Measurements from ENCODE around the gene PAK5.

Gene PAK5

DNA sequence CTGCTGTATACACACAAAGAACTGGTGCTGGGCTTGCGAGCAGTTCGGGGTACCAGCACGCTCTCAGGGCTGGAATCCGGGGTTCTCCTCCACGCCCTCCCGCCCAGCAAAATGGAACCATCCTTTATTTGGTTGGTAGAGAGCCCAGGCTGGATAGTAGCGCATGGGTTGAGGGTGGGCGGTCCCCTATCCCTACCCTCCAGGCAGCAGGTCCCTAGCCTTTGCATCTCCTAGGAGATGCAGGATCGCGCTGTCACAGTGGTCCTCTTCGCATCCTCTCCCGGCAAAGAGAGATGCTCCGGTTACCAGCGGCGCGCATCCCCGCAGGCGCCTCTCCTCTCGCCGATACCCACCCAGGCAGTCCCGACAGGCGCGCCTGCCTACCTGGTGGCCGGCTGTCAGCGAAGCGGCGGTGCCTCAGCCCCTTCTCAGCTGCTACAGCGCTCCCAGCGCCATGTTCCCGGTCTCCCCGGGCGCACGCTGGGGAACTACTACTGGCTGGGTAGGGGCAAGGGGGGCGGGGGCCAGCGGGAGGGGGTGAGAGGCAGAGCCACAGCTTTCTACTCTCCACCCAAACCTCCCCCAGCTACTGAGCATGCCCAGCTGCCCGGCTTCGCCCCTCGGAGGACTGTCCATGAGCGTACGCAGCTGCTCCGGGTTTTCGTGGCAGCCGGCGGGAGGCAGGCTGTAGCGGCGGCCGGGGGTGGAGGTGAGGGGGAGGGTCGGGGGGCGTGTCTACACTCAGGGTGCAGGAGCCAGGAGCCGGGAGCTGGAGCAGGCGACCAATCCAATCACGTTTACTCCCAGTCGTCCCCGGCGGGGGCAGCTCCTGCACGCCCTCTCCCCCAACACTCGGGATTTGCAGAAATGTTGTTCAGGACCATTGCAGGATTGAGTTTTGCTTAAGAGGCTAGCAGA, at the start of gene PAK5:
PAK5 (minus strand) TSS at position 699 of the 918 bp plus-strand sequence. CDS start 194,748 bp downstream, outside the sequence.
- no peak for DNase-seq (ENCODE audit: low read depth)

DNA sequence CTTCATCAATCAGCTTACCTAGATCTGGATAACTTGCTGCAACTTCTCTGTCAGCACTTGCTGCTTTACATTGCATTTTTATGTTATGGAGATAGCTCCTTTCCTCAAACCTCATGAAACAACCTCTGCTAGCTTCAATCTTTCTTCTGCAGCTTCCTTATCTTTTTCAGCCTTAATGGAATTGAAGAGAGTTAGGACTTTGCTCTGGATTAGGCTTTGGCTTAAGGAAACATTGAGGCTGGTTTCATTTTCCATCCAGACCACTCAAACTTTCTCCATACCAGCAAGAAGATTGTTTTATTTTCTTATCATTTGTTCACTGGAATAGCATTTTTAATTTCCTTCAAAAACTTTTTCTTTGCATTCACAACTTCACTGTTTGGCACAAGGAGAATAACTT, 48.8 kb upstream of the PAK5 start:
- DNase-seq (ENCODE audit: low read depth), result no peak

DNA sequence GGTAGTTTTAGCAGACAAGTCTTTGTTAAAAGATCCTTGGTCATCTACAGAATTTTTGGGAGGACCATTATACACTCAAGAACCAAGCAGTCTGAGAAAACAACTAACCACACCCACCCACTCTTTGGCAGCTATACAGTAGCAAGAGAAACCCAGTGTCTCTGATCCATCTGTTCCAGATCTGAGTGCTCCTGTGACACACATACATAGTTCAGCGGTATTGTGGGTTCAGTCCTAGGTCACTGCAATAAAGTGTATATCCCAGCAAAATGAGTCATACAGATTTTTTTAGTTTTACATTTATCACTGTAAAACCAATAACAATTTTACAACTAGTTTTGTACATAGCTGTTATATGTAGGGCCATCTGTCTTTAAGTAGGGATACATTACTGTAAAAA, 47.4 kb upstream of the PAK5 start:
- DNase-seq (ENCODE audit: low read depth), result no peak

DNA sequence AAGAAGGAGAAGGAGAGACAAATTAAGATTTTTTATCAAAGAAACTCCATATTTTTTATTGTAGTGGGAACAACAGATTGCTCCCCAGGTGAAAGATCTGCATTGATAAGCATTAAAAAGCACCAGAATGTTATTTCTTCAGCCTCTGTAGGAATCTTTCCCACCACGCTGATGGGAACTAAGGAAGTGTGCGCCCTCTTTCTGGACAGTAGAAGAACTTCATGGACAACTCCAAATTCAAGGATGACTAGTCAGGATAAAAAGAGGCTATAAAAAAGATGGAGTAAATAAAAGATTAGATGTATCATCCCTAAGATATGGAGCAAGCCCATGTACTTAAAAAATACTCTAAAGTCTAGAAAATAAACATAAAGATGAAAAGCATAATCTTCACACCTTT, 45.8 kb upstream of the PAK5 start:
- no peak for DNase-seq (ENCODE audit: low read depth)

DNA sequence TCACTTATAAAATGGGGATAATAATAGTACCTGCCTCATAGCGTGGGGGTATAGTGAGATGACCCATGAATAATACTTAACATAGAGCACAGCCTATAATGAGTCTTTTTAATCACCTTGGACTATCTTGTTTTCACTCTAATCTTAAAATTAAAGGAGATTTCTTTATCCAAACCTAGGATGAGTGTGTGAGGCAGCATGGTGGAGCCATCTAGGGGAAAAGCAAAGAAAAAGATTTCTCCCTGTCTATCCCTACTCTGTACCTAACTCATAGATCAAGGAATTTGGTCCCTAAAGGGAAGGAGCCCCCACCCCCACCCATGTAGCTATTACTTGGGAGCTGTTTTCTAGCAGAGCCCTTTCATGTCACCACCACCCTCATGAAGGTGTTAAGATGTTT, 45.2 kb upstream of the PAK5 start:
- DNase-seq (ENCODE audit: low read depth), result no peak

DNA sequence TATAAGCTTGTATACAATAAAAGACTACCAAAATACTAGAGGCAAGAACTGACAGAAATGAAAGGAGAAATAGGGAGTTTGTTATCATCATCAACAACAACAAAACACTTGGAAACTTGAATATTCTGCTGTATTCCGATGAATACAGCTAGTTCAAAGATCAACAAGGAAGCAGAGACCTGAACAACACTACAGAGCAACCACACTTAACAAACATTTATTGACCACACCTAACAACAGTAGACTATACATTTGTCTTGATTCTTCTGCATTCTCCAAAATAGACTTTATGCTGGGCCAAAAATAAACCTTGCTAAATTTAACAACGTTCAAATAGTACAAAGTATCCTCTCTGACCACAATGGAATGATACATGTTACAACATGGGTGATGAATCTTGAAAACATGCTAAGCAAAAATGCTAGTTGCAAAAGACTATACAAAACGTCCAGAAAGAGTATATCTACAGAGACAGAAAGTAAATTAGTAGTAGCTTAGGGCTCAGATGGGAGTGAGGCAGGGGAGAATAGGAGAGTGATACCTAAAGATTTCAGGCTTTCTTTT, 39.1 kb upstream of the PAK5 start:
- DNase-seq (ENCODE audit: low read depth), result no peak

DNA sequence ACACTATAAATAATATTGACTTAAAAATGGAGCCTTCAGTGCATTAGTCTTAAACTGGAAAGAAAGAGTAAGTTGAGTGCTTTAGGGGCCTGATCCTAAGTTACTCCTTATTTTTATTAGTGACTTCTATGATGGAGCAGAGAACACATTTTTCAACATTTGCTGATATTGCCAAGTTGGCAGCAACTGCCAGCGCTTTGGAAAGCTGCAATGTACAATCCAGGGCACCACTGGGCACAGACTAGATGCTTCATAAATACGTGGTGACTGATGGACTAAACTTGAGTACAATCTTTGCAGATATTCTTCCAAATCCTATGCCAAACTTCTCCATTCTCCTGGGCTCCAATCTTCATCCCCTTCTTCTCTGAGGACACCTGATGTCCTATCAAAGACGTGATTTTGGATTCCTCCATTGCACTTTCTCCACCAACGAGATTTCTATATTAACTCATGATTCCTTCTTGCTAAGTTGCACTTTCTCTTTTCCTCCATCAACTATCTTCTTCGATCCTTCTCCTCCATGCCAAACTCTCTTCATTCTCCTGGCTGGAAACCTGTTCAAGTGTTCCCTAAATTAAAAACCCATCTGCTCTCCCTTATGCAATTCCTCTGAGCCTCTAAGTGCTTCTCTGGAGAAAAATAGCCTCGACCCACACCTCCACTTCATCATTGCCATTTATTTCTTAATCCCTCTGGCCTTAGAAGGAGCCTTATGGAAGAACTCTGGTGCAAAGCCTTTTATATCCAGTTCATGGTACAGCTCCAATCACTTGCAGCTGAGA, 28.5 kb upstream of the PAK5 start:
- DNase-seq (ENCODE audit: low read depth), result no peak

DNA sequence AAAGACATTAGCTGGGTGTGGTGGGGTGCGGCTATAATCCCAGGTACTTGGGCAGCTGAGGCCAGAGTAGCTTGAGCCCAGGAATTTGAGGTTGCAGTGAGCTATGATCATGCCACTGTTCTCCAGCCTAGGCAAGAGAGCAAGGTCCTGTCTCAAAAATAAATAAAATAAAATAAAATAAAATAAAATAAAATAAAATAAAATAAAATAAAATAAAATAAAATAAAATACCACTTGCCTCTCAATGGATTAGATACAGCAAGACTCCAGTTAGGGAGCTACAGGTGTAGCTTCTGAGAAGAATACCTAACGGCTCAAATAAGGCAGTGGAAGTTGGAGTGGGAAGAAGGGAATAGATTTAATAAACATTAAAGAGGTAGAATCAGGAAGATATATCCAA, 13.7 kb upstream of the PAK5 start:
- DNase-seq (ENCODE audit: low read depth), result no peak

DNA sequence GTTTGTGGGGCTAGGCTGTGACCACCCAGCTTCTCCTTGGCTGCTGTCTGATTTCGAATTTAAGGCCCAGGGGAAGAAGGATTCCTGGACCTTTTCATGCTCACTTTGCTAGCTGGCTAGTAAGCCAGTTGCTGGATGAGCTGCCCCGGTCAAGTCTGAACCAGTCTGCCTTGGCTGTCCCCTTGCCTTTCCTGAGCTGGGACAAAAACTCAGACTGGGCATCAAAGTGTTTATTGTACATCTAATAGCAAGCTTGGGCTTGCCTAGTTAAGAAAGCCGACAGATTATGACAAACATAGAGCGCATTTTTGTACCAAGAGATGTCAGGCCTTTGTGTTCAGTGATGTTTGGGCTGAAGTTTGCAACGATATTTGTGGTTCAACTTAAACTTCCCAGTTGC, 750 bp upstream of the PAK5 start:
- no peak for DNase-seq (ENCODE audit: low read depth)

DNA sequence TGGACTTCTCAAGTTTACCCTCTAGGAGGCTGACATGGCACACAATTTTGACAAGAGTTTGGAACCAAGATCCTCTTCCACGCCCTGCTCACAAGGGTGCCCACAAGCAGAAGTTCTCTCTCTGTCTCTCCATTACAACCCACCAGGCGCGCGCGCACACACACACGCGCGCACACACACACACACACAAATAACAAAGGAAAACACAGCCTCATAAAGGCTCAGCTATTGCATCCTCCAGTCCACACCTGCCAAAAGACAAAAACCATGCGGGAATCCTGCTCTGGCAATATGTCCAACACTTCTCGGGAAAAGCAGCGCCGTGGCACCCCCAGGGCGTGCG, 870 bp downstream of the PAK5 start:
- no peak for DNase-seq (ENCODE audit: low read depth)

DNA sequence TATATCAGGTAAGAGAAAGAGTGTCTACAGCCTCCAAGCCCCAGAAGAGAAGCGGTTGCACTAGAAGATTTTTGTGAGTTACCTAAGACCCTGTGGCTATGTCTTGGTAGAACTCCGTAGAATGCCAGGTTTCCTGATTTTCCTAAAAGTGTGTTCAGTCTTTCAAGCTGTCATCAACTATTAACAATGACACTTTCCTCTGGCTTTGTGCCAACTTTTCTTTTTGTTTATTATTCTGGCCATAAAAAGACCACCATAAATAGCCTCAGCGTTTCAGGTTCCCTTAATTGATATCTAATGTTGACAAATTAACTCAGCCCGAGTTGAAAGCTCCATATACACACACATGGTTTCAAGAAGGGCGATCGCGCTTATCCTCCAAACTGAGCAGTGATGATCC, 1.2 kb downstream of the PAK5 start:
- DNase-seq (ENCODE audit: low read depth), result no peak

DNA sequence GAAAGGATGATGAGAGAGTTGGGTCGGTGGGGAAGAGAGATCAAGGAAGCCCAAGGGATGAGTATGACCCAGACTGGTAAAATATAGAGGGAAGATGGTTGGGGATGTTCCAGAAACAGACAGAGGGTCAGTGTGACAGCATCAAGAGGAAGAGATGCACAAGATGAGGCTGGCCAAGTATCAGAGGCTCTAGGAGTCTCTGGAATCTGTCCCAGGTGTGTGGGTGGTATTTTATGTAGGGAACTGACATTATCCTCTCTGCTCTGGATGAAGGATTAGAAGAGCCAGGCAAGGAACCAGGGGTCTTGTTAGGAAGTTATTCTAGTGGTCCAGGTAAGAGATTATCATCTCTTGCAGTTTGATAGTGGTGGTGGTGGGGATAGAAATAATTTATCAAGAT, 3.6 kb downstream of the PAK5 start:
- no peak for DNase-seq (ENCODE audit: low read depth)

DNA sequence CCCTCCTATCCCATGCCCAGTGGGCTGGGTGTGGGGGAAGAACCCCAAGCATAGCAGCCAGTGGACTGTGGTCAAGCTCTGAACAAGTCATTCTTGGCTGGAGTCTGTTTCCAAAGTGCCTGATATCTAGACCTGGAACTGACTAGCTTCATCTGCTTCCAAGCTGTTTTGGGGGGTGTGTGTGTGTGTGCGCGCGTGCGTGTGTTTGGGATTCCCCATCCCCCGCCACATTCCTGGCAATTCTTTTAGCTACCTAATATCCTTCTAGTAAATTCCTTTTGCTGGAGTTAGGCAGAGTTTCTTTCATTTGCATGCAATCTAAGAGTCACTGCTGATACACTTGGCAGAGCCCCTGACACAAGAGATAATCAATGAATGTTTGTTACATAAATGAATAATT, 7.8 kb downstream of the PAK5 start:
- no peak for DNase-seq (ENCODE audit: low read depth)

DNA sequence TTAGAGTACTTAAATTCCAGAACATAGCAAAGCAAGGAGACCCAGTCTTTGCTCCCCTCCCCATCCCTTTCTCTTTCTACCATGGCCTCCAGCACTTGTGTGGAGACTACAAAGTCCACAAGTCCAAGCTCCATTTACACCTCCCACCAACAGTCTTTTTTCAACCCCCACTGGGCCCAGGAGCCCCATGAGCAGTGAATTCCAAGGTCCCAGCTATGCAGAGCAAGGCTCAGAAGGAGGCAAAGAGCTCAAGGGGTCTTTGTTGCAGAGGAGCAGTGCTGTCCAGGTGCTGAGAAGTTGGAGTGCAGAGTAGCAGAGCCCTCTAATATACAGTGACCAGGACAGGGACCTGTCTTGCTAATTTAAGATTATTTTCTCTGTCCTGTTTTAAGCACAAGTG, 9.0 kb downstream of the PAK5 start:
- no peak for DNase-seq (ENCODE audit: low read depth)

DNA sequence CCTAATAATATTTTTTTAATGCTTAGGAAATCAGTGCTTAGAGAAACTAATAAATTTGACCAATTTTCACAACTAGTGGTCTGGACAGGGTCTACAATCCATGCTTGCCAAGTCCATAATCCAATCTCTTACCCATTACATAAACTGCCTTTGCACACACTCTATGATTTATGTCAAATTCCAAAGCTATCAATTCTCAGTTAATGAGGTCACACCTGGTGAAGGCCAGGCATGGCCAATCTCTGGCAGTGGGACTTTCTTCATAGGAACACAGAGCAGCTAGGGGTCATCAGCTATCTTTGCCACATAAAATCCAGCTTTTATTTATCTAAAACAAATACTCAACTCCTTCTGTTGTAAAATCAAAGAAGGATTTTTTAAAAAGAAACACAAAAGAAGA, 21.2 kb downstream of the PAK5 start:
- no peak for DNase-seq (ENCODE audit: low read depth)

DNA sequence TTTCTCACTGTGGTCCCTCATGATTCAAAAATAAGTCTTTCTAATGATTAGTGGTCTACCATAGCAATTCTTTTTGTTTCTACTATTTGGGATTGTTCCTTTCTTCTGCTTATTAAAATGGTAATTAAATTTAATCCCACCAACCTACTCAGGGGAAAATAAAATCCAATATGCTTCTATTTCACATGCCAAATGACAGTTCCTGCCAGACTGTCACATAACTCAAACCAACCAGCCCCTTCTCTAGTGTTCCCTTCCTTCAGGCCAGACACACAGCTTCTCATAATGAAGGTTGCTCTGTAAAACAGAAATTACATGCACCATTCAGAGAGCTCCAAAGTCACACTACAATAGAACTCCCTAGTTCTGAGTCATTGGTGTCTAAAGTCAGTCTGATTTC, 23.2 kb downstream of the PAK5 start:
- no peak for DNase-seq (ENCODE audit: low read depth)

DNA sequence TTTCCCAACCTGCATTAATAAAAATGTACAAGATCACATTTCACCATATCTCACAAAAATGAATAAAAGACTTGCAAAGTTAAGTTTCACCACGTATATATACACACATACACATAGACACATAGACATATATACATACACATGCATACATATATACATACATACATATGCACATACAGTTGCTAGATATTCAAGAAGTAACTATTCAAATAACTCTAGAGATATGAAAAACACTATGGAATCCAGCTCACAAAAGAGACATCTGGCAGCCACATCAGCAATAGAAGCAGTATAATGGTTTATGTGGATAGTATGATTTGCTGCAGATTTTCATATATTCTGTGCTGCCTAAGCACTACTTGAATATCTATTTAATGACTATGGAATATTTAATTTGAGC, 28.1 kb downstream of the PAK5 start:
- DNase-seq (ENCODE audit: low read depth), result no peak

DNA sequence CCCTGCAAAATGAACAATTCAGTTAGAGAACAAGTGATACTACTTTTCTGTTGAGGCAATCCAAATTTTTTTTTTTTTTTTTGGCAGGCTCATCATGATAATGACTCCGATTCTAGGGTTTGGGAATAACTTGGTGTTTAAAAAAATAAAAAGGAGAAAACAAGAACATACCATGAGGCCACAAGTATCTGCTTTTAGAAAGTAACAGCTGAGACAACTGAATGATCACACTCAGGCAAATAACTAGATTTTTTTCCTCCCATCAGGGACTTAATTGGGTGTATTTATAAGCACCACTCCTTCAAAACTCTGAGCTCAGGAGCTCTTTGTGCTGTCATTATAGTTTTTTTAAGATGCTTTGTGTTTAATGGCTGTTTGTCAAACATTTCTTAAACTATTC, 29.6 kb downstream of the PAK5 start:
- DNase-seq (ENCODE audit: low read depth), result no peak

DNA sequence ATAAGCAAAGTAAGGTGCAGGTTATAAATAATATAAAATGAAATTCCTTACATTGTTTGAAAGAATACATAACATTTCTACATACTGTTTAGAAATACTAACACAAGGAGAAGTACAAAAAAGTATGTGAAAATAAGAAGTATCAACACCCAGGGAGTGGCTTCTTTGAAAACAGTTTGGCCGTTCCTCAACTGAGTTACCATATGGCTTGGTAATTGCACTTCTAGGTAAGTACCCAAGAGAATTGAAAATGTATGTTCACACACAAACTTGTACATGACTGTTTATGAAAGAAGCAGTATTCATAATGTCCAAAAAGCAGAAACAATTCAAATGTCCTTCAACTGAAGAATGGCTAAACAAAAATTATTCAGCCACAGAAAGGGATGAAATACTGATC, 30.7 kb downstream of the PAK5 start:
- DNase-seq (ENCODE audit: low read depth), result no peak

DNA sequence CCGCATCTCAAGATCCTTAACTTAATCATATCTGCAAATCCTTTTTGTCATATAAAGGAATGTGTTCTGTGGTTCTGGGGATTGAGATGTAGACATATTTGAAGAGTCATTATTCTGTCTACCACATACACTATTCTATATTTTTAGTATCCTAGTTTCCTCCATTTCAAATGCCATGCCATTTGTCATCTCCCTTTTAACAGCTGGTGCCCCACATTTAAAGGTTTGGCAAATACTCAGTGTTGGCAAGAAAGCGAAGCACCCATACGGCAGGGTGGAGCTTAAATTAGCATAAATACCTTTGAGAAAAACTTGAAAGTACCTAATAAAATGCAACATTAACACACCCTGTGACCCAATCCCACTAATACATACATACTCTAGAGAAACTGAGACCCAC, 31.7 kb downstream of the PAK5 start:
- DNase-seq (ENCODE audit: low read depth), result no peak

DNA sequence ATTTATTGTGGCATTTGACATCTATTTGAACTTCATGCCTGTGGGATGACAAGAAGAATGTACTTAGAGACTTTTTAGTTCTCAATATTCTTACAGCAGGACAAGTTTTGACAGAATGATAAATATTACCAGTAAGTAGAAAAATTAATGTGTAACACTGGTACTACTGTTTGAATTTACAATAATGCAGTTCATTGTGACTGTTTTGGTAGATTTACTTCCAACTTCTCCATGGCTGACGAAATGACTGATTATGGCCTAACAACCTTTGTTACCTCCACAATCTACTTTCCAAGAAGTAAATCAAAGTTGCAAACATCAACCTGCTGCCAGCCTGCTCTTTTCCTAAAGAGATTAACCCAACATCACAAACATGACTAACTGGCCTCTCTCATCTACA, 38.5 kb downstream of the PAK5 start:
- no peak for DNase-seq (ENCODE audit: low read depth)

DNA sequence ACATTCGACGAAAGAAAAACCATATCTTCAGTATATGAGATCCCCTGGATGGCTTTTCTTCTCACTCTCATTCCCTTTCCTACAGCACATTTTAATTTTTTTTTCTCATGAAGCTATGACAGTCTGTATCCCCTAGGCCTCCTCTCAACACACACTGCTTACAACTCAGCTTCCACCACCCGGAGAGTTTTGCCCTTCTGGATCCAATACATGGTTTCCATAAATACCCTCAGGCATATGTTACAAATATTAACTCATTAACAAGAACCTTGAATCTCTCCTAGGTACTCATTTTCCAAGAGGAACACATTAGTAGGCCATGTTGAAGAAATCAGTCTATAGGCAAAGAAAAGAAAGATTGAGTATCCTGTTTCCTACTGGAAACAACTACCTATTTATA, 44.0 kb downstream of the PAK5 start:
- no peak for DNase-seq (ENCODE audit: low read depth)

DNA sequence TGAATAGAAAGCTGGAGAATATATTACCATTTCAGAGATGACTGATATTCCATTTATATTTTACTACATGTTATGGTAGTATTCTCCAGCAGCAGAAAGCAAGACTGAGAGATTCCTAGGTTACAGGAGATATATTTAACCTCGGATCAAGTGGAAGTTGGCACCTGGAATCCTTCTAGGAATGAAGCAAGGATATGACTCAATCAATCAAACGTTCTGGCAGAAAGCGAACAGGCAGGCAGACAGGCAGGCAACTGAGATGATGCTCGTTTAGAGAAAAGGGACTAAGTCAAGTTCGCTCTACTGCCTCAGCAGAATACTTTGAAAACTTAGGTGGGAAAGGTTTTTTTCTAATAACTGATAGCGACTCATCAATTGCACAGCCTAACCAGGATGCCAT, 46.2 kb downstream of the PAK5 start:
- DNase-seq (ENCODE audit: low read depth), result no peak

Data from GM04503 (cell line).